HepG2 (cell line): ENCODE data around the gene SHLD1. TPM values are rescaled to one million over a fixed set of nuclear protein-coding genes. Genes with fewer than 3 reads are reported as not detected.
A peak's percentile ranks its signal among the peaks of the same experiment; 100 is the strongest.

Experiments used
- ATF5 ChIP-seq: sonication (generic); formaldehyde crosslinking; IDR thresholded peaks from 2 replicates; pipeline ENCODE4 v1.4.0; 2020; ENCODE audit warnings: mild to moderate bottlenecking, low read depth, missing genetic modification reagents
- CEBPB ChIP-seq: IDR thresholded peaks from 2 replicates; pipeline ENCODE4 v1.6.1; 2011; ENCODE audit warnings: low read depth, low read length, improper control_type of control experiment, borderline replicate concordance
- CENPT ChIP-seq: sonication (generic); formaldehyde crosslinking; IDR thresholded peaks from 2 replicates; pipeline ENCODE4 v1.8.0; 2022; ENCODE audit warnings: low read depth, mild to moderate bottlenecking, moderate library complexity, missing genetic modification reagents
- FOSL1 ChIP-seq: sonication (generic); formaldehyde crosslinking; IDR thresholded peaks from 2 replicates; pipeline ENCODE4 v1.9.0; 2021; ENCODE audit warnings: missing genetic modification reagents, borderline replicate concordance
- GTF3A ChIP-seq: sonication (generic); formaldehyde crosslinking; conservative IDR thresholded peaks from 2 replicates; pipeline ENCODE4 v1.4.0; 2020; ENCODE audit warnings: mild to moderate bottlenecking, missing genetic modification reagents
- HIC2 ChIP-seq: sonication (generic); formaldehyde crosslinking; IDR thresholded peaks from 2 replicates; pipeline ENCODE4 v1.9.0; 2022; ENCODE audit warnings: low read depth, missing genetic modification reagents
- HMGA1 ChIP-seq: sonication (generic); formaldehyde crosslinking; conservative IDR thresholded peaks from 2 replicates; pipeline ENCODE4 v1.4.0; 2020; ENCODE audit warnings: missing genetic modification reagents
- HNRNPUL1 ChIP-seq: fragments of 200-400 bp; formaldehyde crosslinking; IDR thresholded peaks from 2 replicates; pipeline ENCODE4 v1.6.1; 2017; ENCODE audit warnings: low read depth, mild to moderate bottlenecking, low read length, moderate library complexity
- MNT ChIP-seq: fragments of 450-650 bp; IDR thresholded peaks from 2 replicates; pipeline ENCODE4 v1.6.1; 2016
- MTA1 ChIP-seq: sonication (generic); formaldehyde crosslinking; IDR thresholded peaks from 2 replicates; pipeline ENCODE4 v1.4.0; 2020; ENCODE audit warnings: missing genetic modification reagents, mild to moderate bottlenecking, borderline replicate concordance
- NFE2 ChIP-seq: sonication (generic); formaldehyde crosslinking; IDR thresholded peaks from 2 replicates; pipeline ENCODE4 v1.4.0; 2020; ENCODE audit warnings: missing genetic modification reagents
- PCBP2 ChIP-seq: fragments of 200-400 bp; formaldehyde crosslinking; optimal IDR thresholded peaks from 2 replicates; pipeline ENCODE3; 2018; ENCODE audit warnings: low read length, low read depth; ENCODE audit not compliant: poor library complexity, severe bottlenecking
- RARG ChIP-seq: sonication (generic); formaldehyde crosslinking; IDR thresholded peaks from 2 replicates; pipeline ENCODE4 v1.4.0; 2020; ENCODE audit warnings: low read depth, mild to moderate bottlenecking, missing genetic modification reagents
- REL ChIP-seq: sonication (generic); formaldehyde crosslinking; conservative IDR thresholded peaks from 2 replicates; pipeline ENCODE4 v1.8.0; 2022; ENCODE audit warnings: mild to moderate bottlenecking, missing genetic modification reagents, moderate library complexity
- RORA ChIP-seq: sonication (generic); formaldehyde crosslinking; IDR thresholded peaks from 2 replicates; pipeline ENCODE4 v1.5.0; 2020; ENCODE audit warnings: mild to moderate bottlenecking, missing genetic modification reagents, moderate library complexity
- SKIL ChIP-seq: sonication (generic); formaldehyde crosslinking; IDR thresholded peaks from 2 replicates; pipeline ENCODE4 v1.8.0; 2022; ENCODE audit warnings: missing genetic modification reagents, mild to moderate bottlenecking, moderate library complexity, borderline replicate concordance
- THAP7 ChIP-seq: sonication (generic); formaldehyde crosslinking; IDR thresholded peaks from 2 replicates; pipeline ENCODE4 v1.8.1; 2023; ENCODE audit warnings: mild to moderate bottlenecking, missing genetic modification reagents
- TP53 ChIP-seq: sonication (generic); formaldehyde crosslinking; conservative IDR thresholded peaks from 2 replicates; pipeline ENCODE4 v1.4.0; 2020; ENCODE audit warnings: missing genetic modification reagents
- ZFP1 ChIP-seq: IDR thresholded peaks from 2 replicates; pipeline ENCODE4 v1.6.1; 2016
- ZFP36 ChIP-seq: fragments of 150-350 bp; IDR thresholded peaks from 2 replicates; pipeline ENCODE4 v1.6.1; 2018; ENCODE audit warnings: borderline replicate concordance, low read length, low read depth; ENCODE audit not compliant: partially characterized antibody
- ZNF33B ChIP-seq: sonication (generic); formaldehyde crosslinking; IDR thresholded peaks from 2 replicates; pipeline ENCODE4 v1.5.1; 2020; ENCODE audit warnings: mild to moderate bottlenecking, missing genetic modification reagents
- ZNF547 ChIP-seq: sonication (generic); formaldehyde crosslinking; IDR thresholded peaks from 2 replicates; pipeline ENCODE4 v1.5.1; 2020; ENCODE audit warnings: mild to moderate bottlenecking, missing genetic modification reagents
- ZSCAN12 ChIP-seq: sonication (generic); formaldehyde crosslinking; IDR thresholded peaks from 2 replicates; pipeline ENCODE4 v1.9.0; 2021; ENCODE audit warnings: mild to moderate bottlenecking, missing genetic modification reagents
- polyA plus RNA-seq, 8 experiments: library from polyadenylated mRNA; depleted of rRNA in 3 of 8; stranded (reverse) in 7 of 8; unstranded in 1 of 8; fragments of >200 nt; fragmentation: Illumina TruSeq in 4 of 8; extraction: Trizol in 4 of 8; gene quantifications; 2 replicates each; pipeline versions ENCODE4 v1.2.1 to v1.2.3, GENCODE V29; 2011 to 2016; ENCODE audit warnings: low read depth in 4 of 8, missing spikeins in 1 of 8, mixed read lengths in 1 of 8; ENCODE audit not compliant: insufficient read depth in 1 of 8
- total RNA-seq, 5 experiments: library from RNA; depleted of rRNA; stranded (reverse); fragments of >200 nt; fragmentation: Illumina TruSeq; extraction: Trizol; gene quantifications; 2 replicates each; pipeline ENCODE4 v1.2.3, GENCODE V29; 2016; ENCODE audit warnings: low read depth in 1 of 5

SHLD1 gene
- total and polyA plus RNA-seq, 2 of the 13 experiments (the other 11 are each of a cell fraction or from before 2014, with no cell fraction given): 8.9 to 10.0 TPM

GRCh38 chr20:5781798-5782750, 31.9 kb downstream of the SHLD1 start (continued):
- TF ChIP-seq SKIL (CRISPR knock-in tag) (peak; percentile 97), ATF5 (CRISPR knock-in tag) (no peak), HNRNPUL1 (no peak), HMGA1 (CRISPR knock-in tag) (no peak), ZFP1 (CRISPR knock-in tag) (peak; percentile 87; the same call in 1 of the 2 replicates), MTA1 (CRISPR knock-in tag) (no peak), MNT (no peak), RARG (no peak), CENPT (CRISPR knock-in tag) (no peak), THAP7 (CRISPR knock-in tag) (no peak), ZNF33B (CRISPR knock-in tag) (no peak), CEBPB (no peak), ZFP36 (no peak), RORA (CRISPR knock-in tag) (no peak), ZSCAN12 (CRISPR knock-in tag) (no peak), FOSL1 (CRISPR knock-in tag) (peak; percentile 31; the same call in 1 of the 2 replicates), ZNF547 (CRISPR knock-in tag) (no peak), HIC2 (CRISPR knock-in tag) (no peak), REL (CRISPR knock-in tag) (no peak), GTF3A (no peak), NFE2 (no peak), PCBP2 (no peak), TP53 (CRISPR knock-in tag) (0 out of 2 replicates have a peak, but pooled peaks have one; percentile 28)
